ENCODE results near the gene WDR7.

- TF ChIP-seq CTCF (conservative IDR thresholded peaks at IDR 0.05 in 1 of 2, IDR thresholded peaks at IDR 0.05 in 1 of 2; ENCODE audit: extremely low read depth in 1 of 2, insufficient read depth in 1 of 2, low read depth in 1 of 2, low read length in 2 of 2) (no peak), EZH2 (IDR thresholded peaks at IDR 0.05; ENCODE audit: borderline replicate concordance, low read length) (no peak)
Observed at GRCh38 chr18:56910967-56911366, 259.8 kb downstream of the WDR7 start.

Measured in mammary epithelial cell (primary cell).